ENCODE measurements around the gene C5AR1.

Gene C5AR1

GRCh38 chr19:47370045-47370611 lies 60.5 kb downstream of the C5AR1 start:
- DNase-seq (ENCODE audit: low read depth), result peak; percentile 48
- no peak overlapping the region for H3K4me3 ChIP-seq (ENCODE audit: low read length)

GRCh38 chr19:47371261-47371660 lies 61.6 kb downstream of the C5AR1 start:
- DNase-seq (ENCODE audit: low read depth), result no peak
- TF ChIP-seq CTCF (IDR thresholded peaks at IDR 0.05; ENCODE audit: insufficient read depth, low read depth, low read length, missing control alignments), result no peak

More at GRCh38 chr19:47370045-47370611, 60.5 kb downstream of the C5AR1 start:
- no peak for TF ChIP-seq CTCF (IDR thresholded peaks at IDR 0.05; ENCODE audit: insufficient read depth, low read depth, low read length, missing control alignments)

More at GRCh38 chr19:47371261-47371660, 61.6 kb downstream of the C5AR1 start:
- H3K4me3 ChIP-seq (ENCODE audit: low read length), result no peak overlapping the region

All from epithelial cell of esophagus (primary cell).